ENCODE data around the gene MYO9B.

The MYO9B gene

GRCh38 chr19:17054746-17055145, 20.8 kb upstream of the MYO9B start:
- Histone ChIP-seq H3K27me3 (replicated peaks; ENCODE audit: control insufficient read depth, insufficient read depth, low read length) (no peaks in the 10 kb centered on the region), H3K36me3 (ENCODE audit: control insufficient read depth, insufficient read depth, low read length) (peaks cover 28% of the 10 kb centered on the region), H3K4me3 (replicated peaks; ENCODE audit: low read depth, low read length) (no peak overlapping the region)
- TF ChIP-seq CTCF (IDR thresholded peaks at IDR 0.05; ENCODE audit: insufficient read depth, low read length, poor library complexity, severe bottlenecking) = no peak
- DNase-seq (ENCODE audit: extremely low read depth, insufficient read length) = no peak

DNA sequence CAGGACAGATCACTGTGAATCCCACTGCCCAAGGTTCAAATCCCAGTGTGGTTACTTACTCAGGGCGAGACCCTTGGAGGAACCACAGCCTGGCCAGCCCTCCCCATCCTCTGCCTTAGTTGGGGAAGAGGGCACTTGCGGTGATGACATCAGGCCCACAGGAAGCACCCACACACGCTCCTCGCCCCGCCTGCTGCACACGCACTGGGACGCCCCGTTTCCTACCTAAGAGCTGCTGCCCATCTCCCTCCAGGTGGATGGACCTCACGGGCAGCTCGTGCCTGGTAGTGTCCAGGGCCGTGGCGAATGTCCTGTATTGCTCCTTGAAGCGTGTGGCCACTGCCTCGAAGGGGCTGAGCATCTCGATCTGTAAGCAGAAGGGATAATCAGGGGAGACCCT, 19.9 kb upstream of the MYO9B start:
- no peak for TF ChIP-seq CTCF (IDR thresholded peaks at IDR 0.05; ENCODE audit: insufficient read depth, low read length, poor library complexity, severe bottlenecking)
- H3K4me3 ChIP-seq (replicated peaks; ENCODE audit: low read depth, low read length) = no peak overlapping the region
- peaks cover 28% of the 10 kb centered on the region for H3K36me3 ChIP-seq (ENCODE audit: control insufficient read depth, insufficient read depth, low read length)
- H3K27me3 ChIP-seq (replicated peaks; ENCODE audit: control insufficient read depth, insufficient read depth, low read length) = no peaks in the 10 kb centered on the region
- DNase-seq (ENCODE audit: extremely low read depth, insufficient read length) = no peak

DNA sequence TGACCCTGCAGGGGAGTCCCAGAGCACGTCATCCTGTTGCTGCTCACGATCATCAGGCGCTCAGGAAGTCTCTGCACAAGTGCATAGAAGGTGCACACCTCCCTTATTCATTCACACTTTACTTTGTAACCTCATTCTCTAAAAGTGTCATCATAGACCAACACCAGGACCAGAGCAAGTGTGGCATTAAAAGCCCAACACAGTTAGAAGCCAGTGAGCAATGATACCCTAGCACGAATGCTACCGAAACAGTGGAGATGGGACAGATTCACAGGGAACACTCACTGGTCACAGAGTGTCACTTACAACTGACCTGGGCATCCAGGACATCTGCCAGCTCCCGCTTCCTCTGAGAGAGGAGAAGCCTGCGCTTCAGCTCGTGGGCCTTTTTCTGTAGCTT, 17.3 kb upstream of the MYO9B start:
- peaks cover 26% of the 10 kb centered on the region for H3K36me3 ChIP-seq (ENCODE audit: control insufficient read depth, insufficient read depth, low read length)
- no peak for DNase-seq (ENCODE audit: extremely low read depth, insufficient read length)
- TF ChIP-seq CTCF (IDR thresholded peaks at IDR 0.05; ENCODE audit: insufficient read depth, low read length, poor library complexity, severe bottlenecking) = no peak
- H3K27me3 ChIP-seq (replicated peaks; ENCODE audit: control insufficient read depth, insufficient read depth, low read length) = no peaks in the 10 kb centered on the region
- H3K4me3 ChIP-seq (replicated peaks; ENCODE audit: low read depth, low read length) = no peak overlapping the region

GRCh38 chr19:17060802-17061201, 14.8 kb upstream of the MYO9B start:
- DNase-seq (ENCODE audit: extremely low read depth, insufficient read length) = no peak
- Histone ChIP-seq H3K4me3 (replicated peaks; ENCODE audit: low read depth, low read length) (no peak overlapping the region), H3K27me3 (replicated peaks; ENCODE audit: control insufficient read depth, insufficient read depth, low read length) (no peaks in the 10 kb centered on the region), H3K36me3 (ENCODE audit: control insufficient read depth, insufficient read depth, low read length) (peaks cover 19% of the 10 kb centered on the region)
- TF ChIP-seq CTCF (IDR thresholded peaks at IDR 0.05; ENCODE audit: insufficient read depth, low read length, poor library complexity, severe bottlenecking) = no peak

- no peak for TF ChIP-seq CTCF (IDR thresholded peaks at IDR 0.05; ENCODE audit: insufficient read depth, low read length, poor library complexity, severe bottlenecking)
- Histone ChIP-seq H3K4me3 (replicated peaks; ENCODE audit: low read depth, low read length) (no peak overlapping the region), H3K36me3 (ENCODE audit: control insufficient read depth, insufficient read depth, low read length) (peaks cover 17% of the 10 kb centered on the region), H3K27me3 (replicated peaks; ENCODE audit: control insufficient read depth, insufficient read depth, low read length) (no peaks in the 10 kb centered on the region)
- DNase-seq (ENCODE audit: extremely low read depth, insufficient read length) = no peak
Measured at GRCh38 chr19:17061205-17061604, 14.4 kb upstream of the MYO9B start.

DNA sequence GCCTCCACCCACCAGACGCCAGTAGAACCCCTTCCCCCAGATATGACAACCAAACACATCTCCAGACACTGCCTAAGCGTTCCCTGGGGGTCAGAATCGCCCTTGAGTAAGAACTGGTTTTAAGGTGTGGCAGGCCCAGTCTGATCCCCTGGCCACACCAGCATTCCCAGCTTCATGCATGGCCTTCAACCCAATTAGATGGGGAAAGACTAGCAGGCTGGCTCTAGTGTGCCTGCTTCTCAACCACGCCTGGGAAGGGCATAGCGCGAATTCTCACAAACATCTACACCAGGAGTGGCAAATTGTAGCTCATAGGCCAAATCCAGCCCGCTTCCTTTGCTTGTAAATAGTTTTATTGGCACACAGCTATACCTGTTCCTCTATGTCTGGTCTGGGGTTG, 13.9 kb upstream of the MYO9B start:
- no peaks in the 10 kb centered on the region for H3K27me3 ChIP-seq (replicated peaks; ENCODE audit: control insufficient read depth, insufficient read depth, low read length)
- H3K36me3 ChIP-seq (ENCODE audit: control insufficient read depth, insufficient read depth, low read length) = peaks cover 17% of the 10 kb centered on the region
- no peak for DNase-seq (ENCODE audit: extremely low read depth, insufficient read length)
- no peak for TF ChIP-seq CTCF (IDR thresholded peaks at IDR 0.05; ENCODE audit: insufficient read depth, low read length, poor library complexity, severe bottlenecking)
- no peak overlapping the region for H3K4me3 ChIP-seq (replicated peaks; ENCODE audit: low read depth, low read length)
